Left renal pelvis (tissue), 4 donors: ENCODE measurements around the gene HSPG2. TPM values are rescaled to one million over a fixed set of nuclear protein-coding genes. Genes with fewer than 3 reads are reported as not detected.
A peak's percentile ranks its signal among the peaks of the same experiment; 100 is the strongest.
"Not testable (repeated sequence)": the region's sequence is repeated elsewhere in the genome, so short reads cannot be mapped to it uniquely, and the experiment has no call there.

Source experiments
- DNase-seq, 4 donors: peaks; one replicate each; pipeline ENCODE4 v3.0.0-alpha.2; 2013; ENCODE audit warnings: low read depth in 4 of 4, low spot score in 3 of 4
- polyA plus RNA-seq, 4 donors: library from polyadenylated mRNA; unstranded; fragments of 120-200 nt; gene quantifications; one replicate each; pipeline ENCODE4 v1.2.1, GENCODE V29; 2013; ENCODE audit not compliant: insufficient read length in 4 of 4

The HSPG2 gene
- polyA plus RNA-seq, 4 donors: 130 to 209 (median 182) TPM

- no peak for DNase-seq
Observed at GRCh38 chr1:21935393-21935804, 1.7 kb downstream of the HSPG2 start.

GRCh38 chr1:21933397-21934248, 3.5 kb downstream of the HSPG2 start:
- no peak for DNase-seq

- DNase-seq: no peak
Observed at GRCh38 chr1:21932127-21932526, 5.0 kb downstream of the HSPG2 start.

- no peak for DNase-seq
Observed at GRCh38 chr1:21931171-21932093, 5.7 kb downstream of the HSPG2 start.

GRCh38 chr1:21930629-21931170, 6.4 kb downstream of the HSPG2 start:
- no peak for DNase-seq

GRCh38 chr1:21930080-21930571, 7.0 kb downstream of the HSPG2 start:
- no peak for DNase-seq

GRCh38 chr1:21927533-21928237, 9.4 kb downstream of the HSPG2 start:
- DNase-seq: no peak

- no peak for DNase-seq
Observed at GRCh38 chr1:21926814-21927532, 10.1 kb downstream of the HSPG2 start.

- DNase-seq: no peak
Observed at GRCh38 chr1:21926065-21926464, 11.0 kb downstream of the HSPG2 start.

- no peak for DNase-seq
Observed at GRCh38 chr1:21925334-21925940, 11.7 kb downstream of the HSPG2 start.

GRCh38 chr1:21924503-21925005, 12.6 kb downstream of the HSPG2 start:
- DNase-seq: no peak

- DNase-seq: peak in 2 of 4 donors; percentile 66 to 68
Observed at GRCh38 chr1:21922090-21923013, 14.8 kb downstream of the HSPG2 start.

GRCh38 chr1:21921100-21921875, 15.8 kb downstream of the HSPG2 start:
- peak in 2 of 4 donors; percentile 78 to 79 for DNase-seq

- DNase-seq: no peak
Observed at GRCh38 chr1:21919520-21919919, 17.6 kb downstream of the HSPG2 start.

GRCh38 chr1:21917239-21917631, 19.9 kb downstream of the HSPG2 start:
- DNase-seq: not testable (repeated sequence)

GRCh38 chr1:21916447-21917238, 20.5 kb downstream of the HSPG2 start:
- no peak for DNase-seq
